LNCAP (cell line): ENCODE measurements around the gene CCN5.

Experiments used
- TF ChIP-seq, protein P1 (sequence below): fragments of 450-650 bp; IDR thresholded peaks from 2 replicates; pipeline ENCODE4 v1.5.1; 2017; ENCODE audit warnings: mild to moderate bottlenecking

The CCN5 gene

DNA sequence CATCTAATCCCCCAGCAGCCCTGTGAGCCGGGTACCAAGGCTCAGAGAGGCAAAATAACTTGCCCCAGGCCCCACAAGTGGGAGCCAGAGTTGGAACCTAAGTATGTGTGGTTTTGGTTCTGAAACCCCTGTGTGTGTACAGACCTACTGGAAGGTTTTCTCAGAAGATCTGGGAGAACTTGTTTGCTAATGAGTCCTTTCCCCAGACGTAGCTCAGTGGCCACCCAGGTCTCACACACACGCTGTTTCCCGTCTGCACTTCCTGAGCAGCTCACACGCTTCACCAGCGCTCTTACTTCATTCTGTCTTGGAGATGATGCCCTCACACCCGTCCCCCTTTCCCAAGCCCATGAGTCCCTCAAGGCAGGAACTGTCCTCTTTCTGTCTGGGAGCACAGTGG, 8.2 kb downstream of the CCN5 start:
- TF ChIP-seq, protein P1, sequence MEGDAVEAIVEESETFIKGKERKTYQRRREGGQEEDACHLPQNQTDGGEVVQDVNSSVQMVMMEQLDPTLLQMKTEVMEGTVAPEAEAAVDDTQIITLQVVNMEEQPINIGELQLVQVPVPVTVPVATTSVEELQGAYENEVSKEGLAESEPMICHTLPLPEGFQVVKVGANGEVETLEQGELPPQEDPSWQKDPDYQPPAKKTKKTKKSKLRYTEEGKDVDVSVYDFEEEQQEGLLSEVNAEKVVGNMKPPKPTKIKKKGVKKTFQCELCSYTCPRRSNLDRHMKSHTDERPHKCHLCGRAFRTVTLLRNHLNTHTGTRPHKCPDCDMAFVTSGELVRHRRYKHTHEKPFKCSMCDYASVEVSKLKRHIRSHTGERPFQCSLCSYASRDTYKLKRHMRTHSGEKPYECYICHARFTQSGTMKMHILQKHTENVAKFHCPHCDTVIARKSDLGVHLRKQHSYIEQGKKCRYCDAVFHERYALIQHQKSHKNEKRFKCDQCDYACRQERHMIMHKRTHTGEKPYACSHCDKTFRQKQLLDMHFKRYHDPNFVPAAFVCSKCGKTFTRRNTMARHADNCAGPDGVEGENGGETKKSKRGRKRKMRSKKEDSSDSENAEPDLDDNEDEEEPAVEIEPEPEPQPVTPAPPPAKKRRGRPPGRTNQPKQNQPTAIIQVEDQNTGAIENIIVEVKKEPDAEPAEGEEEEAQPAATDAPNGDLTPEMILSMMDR: no peak

DNA sequence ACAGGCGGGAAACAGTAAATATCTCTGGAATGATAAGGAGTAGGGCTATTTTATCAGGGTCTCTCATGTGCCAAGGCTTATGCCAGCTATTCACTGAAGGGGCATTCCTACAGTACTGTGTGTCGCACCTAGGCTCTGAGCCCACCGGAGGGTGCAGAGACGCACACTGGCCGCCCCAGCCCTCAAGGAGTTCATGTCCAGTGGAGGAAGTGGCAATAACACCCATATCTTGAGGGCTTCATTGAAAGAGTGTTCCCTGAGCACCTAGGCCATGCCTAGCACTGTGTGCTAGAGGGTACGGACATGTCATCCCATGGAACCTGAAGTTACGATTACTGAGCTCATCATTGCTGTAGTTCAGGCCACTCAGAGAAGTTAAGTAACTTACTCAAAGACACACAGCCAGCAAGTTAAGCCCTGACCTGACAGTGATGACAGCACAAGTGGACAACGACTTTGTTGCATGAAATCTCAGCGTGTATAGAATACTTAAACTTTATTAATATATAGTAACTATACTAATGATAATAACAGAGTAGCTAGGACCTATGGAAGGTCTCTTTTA, 8.7 kb downstream of the CCN5 start:
- TF ChIP-seq, protein P1: no peak

DNA sequence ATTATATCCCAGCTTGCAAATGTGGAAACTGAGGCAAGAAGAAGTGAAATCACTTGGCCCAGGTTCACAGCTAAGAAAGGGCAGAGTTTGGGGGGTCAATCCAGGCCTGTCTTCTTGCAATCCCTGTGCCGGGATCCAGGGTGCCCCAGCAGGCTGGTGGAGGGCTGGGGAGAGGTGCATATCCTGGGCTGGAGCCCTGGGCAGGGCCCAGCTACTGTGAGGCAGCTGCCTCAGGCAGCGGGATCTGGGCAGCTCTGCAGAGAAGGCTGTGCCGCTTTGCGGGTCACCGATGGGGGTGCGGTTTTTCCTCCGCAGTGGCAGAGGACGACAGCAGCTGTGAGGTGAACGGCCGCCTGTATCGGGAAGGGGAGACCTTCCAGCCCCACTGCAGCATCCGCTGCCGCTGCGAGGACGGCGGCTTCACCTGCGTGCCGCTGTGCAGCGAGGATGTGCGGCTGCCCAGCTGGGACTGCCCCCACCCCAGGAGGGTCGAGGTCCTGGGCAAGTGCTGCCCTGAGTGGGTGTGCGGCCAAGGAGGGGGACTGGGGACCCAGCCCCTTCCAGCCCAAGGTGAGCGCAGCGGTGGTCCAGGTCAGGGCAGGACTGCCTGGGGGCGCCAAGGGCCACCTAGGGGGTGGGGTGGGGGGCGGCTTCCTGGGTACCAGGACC, 9.4 kb downstream of the CCN5 start:
- TF ChIP-seq, protein P1: no peak

DNA sequence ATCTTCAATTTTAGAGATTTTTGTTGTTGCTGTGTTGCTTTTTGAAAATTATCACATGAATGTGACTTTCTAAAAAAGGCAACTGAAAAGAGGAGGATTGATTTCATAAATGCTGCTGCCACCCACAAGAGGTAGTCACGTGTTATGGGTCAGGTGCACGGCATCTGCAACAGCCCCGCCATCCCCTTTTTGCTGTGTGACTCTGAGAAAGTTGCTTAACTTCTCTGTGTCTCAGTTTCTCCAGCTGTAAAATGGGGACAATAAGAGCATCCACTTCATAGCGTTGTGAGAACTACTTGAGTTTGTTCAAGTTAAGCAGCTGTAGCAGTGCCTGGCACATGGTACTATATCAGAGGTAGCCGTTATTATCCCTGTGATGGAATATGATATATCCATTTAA, 10.7 kb downstream of the CCN5 start:
- TF ChIP-seq, protein P1: no peak

DNA sequence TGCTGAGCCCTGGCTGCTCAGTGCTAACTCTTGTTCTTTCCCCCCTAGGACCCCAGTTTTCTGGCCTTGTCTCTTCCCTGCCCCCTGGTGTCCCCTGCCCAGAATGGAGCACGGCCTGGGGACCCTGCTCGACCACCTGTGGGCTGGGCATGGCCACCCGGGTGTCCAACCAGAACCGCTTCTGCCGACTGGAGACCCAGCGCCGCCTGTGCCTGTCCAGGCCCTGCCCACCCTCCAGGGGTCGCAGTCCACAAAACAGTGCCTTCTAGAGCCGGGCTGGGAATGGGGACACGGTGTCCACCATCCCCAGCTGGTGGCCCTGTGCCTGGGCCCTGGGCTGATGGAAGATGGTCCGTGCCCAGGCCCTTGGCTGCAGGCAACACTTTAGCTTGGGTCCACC, 11.9 kb downstream of the CCN5 start:
- TF ChIP-seq, protein P1: no peak

DNA sequence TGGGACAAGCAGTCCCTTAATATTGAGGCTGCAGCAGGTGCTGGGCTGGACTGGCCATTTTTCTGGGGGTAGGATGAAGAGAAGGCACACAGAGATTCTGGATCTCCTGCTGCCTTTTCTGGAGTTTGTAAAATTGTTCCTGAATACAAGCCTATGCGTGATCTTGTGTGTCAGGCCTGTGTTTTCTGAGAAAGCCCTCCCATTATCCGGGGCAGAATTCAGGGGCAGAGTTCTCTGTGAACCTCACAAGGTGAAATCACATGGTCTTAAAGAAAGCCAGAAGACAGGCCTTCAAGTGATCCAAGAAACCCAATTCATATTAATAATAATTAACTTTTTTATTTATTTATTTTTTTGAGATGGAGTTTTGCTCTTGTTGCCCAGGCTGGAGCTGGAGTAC, 12.5 kb downstream of the CCN5 start:
- TF ChIP-seq, protein P1: no peak

DNA sequence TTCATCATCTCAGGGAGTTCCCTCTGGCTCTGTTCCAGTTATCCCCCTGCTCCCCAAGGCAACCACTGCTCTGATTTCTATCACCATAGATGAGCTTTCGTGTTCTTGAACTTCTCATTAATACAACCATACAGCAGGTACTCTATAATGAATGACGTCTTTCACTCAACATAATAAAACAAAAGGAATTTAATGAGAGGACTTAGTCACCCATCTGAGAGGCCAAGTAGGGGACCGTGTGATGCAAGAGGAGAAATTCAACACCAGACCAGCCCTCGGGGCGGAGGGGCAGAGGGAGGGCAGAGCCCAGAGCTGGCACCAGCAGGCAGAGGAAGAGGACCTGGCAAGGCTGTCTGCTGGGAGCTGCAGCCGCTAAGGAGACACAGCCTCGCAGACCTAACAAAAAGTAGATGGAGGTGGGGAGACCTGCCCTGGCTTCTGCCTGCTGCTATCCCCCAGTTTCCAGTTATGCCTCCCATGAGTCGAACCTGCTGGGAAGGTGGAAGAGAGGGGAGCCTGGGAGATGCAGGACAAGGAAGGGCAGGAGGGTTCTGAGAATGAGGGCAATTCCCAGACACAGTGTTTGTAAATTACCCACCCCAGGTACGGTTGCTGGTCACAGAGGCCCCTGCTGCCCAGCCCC, 13.8 kb downstream of the CCN5 start:
- TF ChIP-seq, protein P1: no peak
